A549 (cell line): ENCODE measurements around the gene CARMIL3.

Source experiments
- HOXB5 ChIP-seq: fragments of 250-450 bp; sonication (Bioruptor Pico); IDR thresholded peaks from 2 replicates; pipeline ENCODE4 v1.5.0; 2020; ENCODE audit warnings: mild to moderate bottlenecking, moderate library complexity
- RCOR1 ChIP-seq: fragments of 150-350 bp; IDR thresholded peaks from 2 replicates; pipeline ENCODE4 v1.6.1; 2014; ENCODE audit warnings: antibody characterized with exemption, low read length, low read depth
- TF ChIP-seq, protein P1 (sequence below): IDR thresholded peaks from 2 replicates; pipeline ENCODE4 v1.6.1; 2012
- TF ChIP-seq, protein P2 (sequence below): fragments of >200 bp; sonication (Bioruptor Twin); formaldehyde crosslinking; IDR thresholded peaks from 3 replicates; pipeline ENCODE4 v1.5.1; 2016

GRCh38 chr14:24084440-24084839 lies 32.6 kb downstream of the CARMIL3 start:
- TF ChIP-seq, protein P1, sequence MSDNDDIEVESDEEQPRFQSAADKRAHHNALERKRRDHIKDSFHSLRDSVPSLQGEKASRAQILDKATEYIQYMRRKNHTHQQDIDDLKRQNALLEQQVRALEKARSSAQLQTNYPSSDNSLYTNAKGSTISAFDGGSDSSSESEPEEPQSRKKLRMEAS = no peak
- no peak for TF ChIP-seq RCOR1
- TF ChIP-seq, protein P2, sequence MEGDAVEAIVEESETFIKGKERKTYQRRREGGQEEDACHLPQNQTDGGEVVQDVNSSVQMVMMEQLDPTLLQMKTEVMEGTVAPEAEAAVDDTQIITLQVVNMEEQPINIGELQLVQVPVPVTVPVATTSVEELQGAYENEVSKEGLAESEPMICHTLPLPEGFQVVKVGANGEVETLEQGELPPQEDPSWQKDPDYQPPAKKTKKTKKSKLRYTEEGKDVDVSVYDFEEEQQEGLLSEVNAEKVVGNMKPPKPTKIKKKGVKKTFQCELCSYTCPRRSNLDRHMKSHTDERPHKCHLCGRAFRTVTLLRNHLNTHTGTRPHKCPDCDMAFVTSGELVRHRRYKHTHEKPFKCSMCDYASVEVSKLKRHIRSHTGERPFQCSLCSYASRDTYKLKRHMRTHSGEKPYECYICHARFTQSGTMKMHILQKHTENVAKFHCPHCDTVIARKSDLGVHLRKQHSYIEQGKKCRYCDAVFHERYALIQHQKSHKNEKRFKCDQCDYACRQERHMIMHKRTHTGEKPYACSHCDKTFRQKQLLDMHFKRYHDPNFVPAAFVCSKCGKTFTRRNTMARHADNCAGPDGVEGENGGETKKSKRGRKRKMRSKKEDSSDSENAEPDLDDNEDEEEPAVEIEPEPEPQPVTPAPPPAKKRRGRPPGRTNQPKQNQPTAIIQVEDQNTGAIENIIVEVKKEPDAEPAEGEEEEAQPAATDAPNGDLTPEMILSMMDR = no peak
- TF ChIP-seq HOXB5 = no peak
